ENCODE measurements around the gene MBP.

MBP gene

GRCh38 chr18:77133835-77134496 lies 1.4 kb upstream of the MBP start:
- no peak for DNase-seq (ENCODE audit: low read depth in 3 of 3)

GRCh38 chr18:77133051-77133834 lies 660 bp upstream of the MBP start:
- DNase-seq (ENCODE audit: low read depth in 3 of 3), result no peak

GRCh38 chr18:77131652-77132368 lies 773 bp downstream of the MBP start:
- DNase-seq (ENCODE audit: low read depth in 3 of 3), result no peak

- no peak for DNase-seq (ENCODE audit: low read depth in 3 of 3)
Measured at GRCh38 chr18:77131100-77131651, 1.4 kb downstream of the MBP start.

GRCh38 chr18:77130229-77131099 lies 2.1 kb downstream of the MBP start:
- no peak for DNase-seq (ENCODE audit: low read depth in 3 of 3)

GRCh38 chr18:77129150-77129551 lies 3.4 kb downstream of the MBP start:
- no peak for DNase-seq (ENCODE audit: low read depth in 3 of 3)

- no peak for DNase-seq (ENCODE audit: low read depth in 3 of 3)
Measured at GRCh38 chr18:77127769-77128671, 4.6 kb downstream of the MBP start.

- DNase-seq (ENCODE audit: low read depth in 3 of 3), result no peak
Measured at GRCh38 chr18:77124452-77124922, 8.1 kb downstream of the MBP start.

GRCh38 chr18:77123320-77124231 lies 9.0 kb downstream of the MBP start:
- no peak for DNase-seq (ENCODE audit: low read depth in 3 of 3)

- DNase-seq (ENCODE audit: low read depth in 3 of 3), result no peak
Measured at GRCh38 chr18:77121523-77121922, 11.1 kb downstream of the MBP start.

GRCh38 chr18:77119851-77120491 lies 12.6 kb downstream of the MBP start:
- DNase-seq (ENCODE audit: low read depth in 3 of 3), result no peak

GRCh38 chr18:77119101-77119850 lies 13.3 kb downstream of the MBP start:
- no peak for DNase-seq (ENCODE audit: low read depth in 3 of 3)

- DNase-seq (ENCODE audit: low read depth in 3 of 3), result no peak
Measured at GRCh38 chr18:77118256-77119090, 14.1 kb downstream of the MBP start.

- DNase-seq (ENCODE audit: low read depth in 3 of 3), result no peak
Measured at GRCh38 chr18:77116201-77117080, 16.1 kb downstream of the MBP start.

GRCh38 chr18:77115192-77115953 lies 17.2 kb downstream of the MBP start:
- DNase-seq (ENCODE audit: low read depth in 3 of 3), result no peak

All from stimulated activated CD4-positive, alpha-beta T cell treated with anti-CD3 and anti-CD28 coated beads, TNF-alpha, amount 100 ng/mL, for 48 hours (primary cell).